Measurements from ENCODE around the gene STIP1.

DNA sequence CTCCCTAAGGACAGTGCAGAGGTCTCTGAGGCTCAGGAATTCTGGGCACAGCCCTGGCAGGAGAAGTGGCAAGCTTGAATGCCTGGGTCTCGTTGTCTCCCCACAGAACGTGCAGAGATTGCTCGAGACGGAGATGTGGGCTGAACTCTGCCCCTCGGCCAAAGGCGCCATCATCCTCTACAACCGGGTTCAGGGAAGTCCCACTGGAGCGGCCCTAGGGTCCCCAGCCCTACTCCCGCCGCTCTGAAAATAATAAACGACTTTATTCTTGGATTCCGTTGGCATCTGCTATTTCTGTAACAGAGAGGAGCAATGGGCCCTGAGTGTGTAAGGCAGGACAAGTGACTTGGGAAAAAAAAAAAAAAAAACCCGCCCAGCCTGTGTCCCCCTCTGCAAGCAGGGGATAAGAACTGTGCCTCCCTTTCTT is 43.8 kb downstream of the STIP1 start:
- TF ChIP-seq POLR2A (IDR thresholded peaks at IDR 0.05; ENCODE audit: low read depth, low read length): no peak
- TF ChIP-seq, protein P1, sequence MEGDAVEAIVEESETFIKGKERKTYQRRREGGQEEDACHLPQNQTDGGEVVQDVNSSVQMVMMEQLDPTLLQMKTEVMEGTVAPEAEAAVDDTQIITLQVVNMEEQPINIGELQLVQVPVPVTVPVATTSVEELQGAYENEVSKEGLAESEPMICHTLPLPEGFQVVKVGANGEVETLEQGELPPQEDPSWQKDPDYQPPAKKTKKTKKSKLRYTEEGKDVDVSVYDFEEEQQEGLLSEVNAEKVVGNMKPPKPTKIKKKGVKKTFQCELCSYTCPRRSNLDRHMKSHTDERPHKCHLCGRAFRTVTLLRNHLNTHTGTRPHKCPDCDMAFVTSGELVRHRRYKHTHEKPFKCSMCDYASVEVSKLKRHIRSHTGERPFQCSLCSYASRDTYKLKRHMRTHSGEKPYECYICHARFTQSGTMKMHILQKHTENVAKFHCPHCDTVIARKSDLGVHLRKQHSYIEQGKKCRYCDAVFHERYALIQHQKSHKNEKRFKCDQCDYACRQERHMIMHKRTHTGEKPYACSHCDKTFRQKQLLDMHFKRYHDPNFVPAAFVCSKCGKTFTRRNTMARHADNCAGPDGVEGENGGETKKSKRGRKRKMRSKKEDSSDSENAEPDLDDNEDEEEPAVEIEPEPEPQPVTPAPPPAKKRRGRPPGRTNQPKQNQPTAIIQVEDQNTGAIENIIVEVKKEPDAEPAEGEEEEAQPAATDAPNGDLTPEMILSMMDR (IDR thresholded peaks at IDR 0.05; ENCODE audit: extremely low read depth in 1 of 2, insufficient read depth in 1 of 2, low read depth in 1 of 2, low read length in 2 of 2): no peak
- TF ChIP-seq POLR2AphosphoS5 (IDR thresholded peaks at IDR 0.05; ENCODE audit: insufficient read depth, low read depth, low read length): no peak
- no peak for TF ChIP-seq EZH2 (IDR thresholded peaks at IDR 0.05; ENCODE audit: borderline replicate concordance, low read depth, low read length, severe bottlenecking)
- TF ChIP-seq JUN (IDR thresholded peaks at IDR 0.05; ENCODE audit: borderline replicate concordance, insufficient read depth, insufficient read length, low read depth): no peak
- no peak for TF ChIP-seq FOS (IDR thresholded peaks at IDR 0.05; ENCODE audit: borderline replicate concordance, insufficient read depth, low read length)
